ENCODE results near the gene KCNH5. TPM values are rescaled to one million over a fixed set of nuclear protein-coding genes. Genes with fewer than 3 reads are reported as not detected.

The KCNH5 gene
- total and polyA plus RNA-seq, 4 donors: not detected

DNA sequence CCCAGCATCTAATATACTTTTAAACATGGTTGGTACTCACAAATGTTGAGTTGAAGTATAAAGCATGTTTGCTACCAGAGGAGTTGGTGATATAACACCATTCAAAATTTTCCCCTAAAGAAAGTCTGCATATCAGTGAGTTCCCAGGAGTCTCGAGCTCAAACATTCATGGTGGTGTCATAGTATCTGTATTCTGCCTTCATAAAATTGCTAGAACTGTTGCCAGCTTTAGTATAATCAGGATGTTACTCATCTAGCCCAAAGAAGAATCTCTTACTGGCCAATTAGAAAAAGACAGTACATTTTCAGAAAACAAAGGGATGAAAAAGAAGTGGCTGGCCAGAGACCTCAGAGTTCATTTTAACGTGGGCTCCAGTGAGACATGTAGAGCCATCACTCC lies 374.7 kb downstream of the KCNH5 start:
- Histone ChIP-seq H3K4me3 (ENCODE audit: low read depth in 1 of 3, low read length in 3 of 3) (no peak overlapping the region), H3K36me3 (ENCODE audit: control insufficient read depth in 4 of 4, insufficient read depth in 3 of 4, low read depth in 1 of 4, low read length in 3 of 4) (no peaks in the 10 kb centered on the region), H3K4me1 (ENCODE audit: control insufficient read depth in 4 of 4, insufficient read depth in 4 of 4, low read length in 3 of 4) (no peaks in the 10 kb centered on the region), H3K27me3 (ENCODE audit: control insufficient read depth in 4 of 4, insufficient read depth in 4 of 4, low read length in 3 of 4) (no peaks in the 10 kb centered on the region), H3K9me3 (ENCODE audit: control insufficient read depth in 4 of 4, low read length in 3 of 4) (no peaks in the 10 kb centered on the region), H3K27ac (ENCODE audit: low read depth in 1 of 2, low read length in 2 of 2) (no peak overlapping the region), H3K9ac (ENCODE audit: low read depth in 1 of 2, low read length in 2 of 2) (no peak overlapping the region)
- no peak for DNase-seq (ENCODE audit: low spot score)
- WGBS: 59% methylated on average over 2 of the region's 2 CpGs
- TF ChIP-seq TAF1 (conservative IDR thresholded peaks at IDR 0.05): no peak
- TF ChIP-seq RAD21 (IDR thresholded peaks at IDR 0.05): no peak
- no peak for TF ChIP-seq RXRA (IDR thresholded peaks at IDR 0.05)
- no peak for TF ChIP-seq REST (IDR thresholded peaks at IDR 0.05)
- TF ChIP-seq EGR1 (IDR thresholded peaks at IDR 0.05; ENCODE audit: low read depth in 2 of 2): no peak
- TF ChIP-seq FOXA1 (IDR thresholded peaks at IDR 0.05): no peak
- TF ChIP-seq ZBTB33 (IDR thresholded peaks at IDR 0.05): no peak
- TF ChIP-seq SP1 (IDR thresholded peaks at IDR 0.05): no peak
- TF ChIP-seq HNF4G (IDR thresholded peaks at IDR 0.05): no peak
- TF ChIP-seq, protein P1, sequence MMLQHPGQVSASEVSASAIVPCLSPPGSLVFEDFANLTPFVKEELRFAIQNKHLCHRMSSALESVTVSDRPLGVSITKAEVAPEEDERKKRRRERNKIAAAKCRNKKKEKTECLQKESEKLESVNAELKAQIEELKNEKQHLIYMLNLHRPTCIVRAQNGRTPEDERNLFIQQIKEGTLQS (IDR thresholded peaks at IDR 0.05): no peak
- no peak for TF ChIP-seq HNF4A (conservative IDR thresholded peaks at IDR 0.05)
- TF ChIP-seq NR2F2 (IDR thresholded peaks at IDR 0.05): no peak
- TF ChIP-seq, protein P2, sequence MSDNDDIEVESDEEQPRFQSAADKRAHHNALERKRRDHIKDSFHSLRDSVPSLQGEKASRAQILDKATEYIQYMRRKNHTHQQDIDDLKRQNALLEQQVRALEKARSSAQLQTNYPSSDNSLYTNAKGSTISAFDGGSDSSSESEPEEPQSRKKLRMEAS (IDR thresholded peaks at IDR 0.05): no peak
- TF ChIP-seq CTCF (IDR thresholded peaks at IDR 0.05; ENCODE audit: low read depth, low read length, missing input control): no peak
- no peak for TF ChIP-seq YY1 (IDR thresholded peaks at IDR 0.05)
- no peak for TF ChIP-seq GABPA (IDR thresholded peaks at IDR 0.05 in 1 of 2, conservative IDR thresholded peaks at IDR 0.05 in 1 of 2)

- Histone ChIP-seq H3K9ac (ENCODE audit: low read depth in 1 of 2, low read length in 2 of 2) (no peak overlapping the region), H3K4me1 (ENCODE audit: control insufficient read depth in 4 of 4, insufficient read depth in 4 of 4, low read length in 3 of 4) (no peaks in the 10 kb centered on the region), H3K36me3 (ENCODE audit: control insufficient read depth in 4 of 4, insufficient read depth in 3 of 4, low read depth in 1 of 4, low read length in 3 of 4) (no peaks in the 10 kb centered on the region), H3K4me3 (ENCODE audit: low read depth in 1 of 3, low read length in 3 of 3) (no peak overlapping the region), H3K27ac (ENCODE audit: low read depth in 1 of 2, low read length in 2 of 2) (no peak overlapping the region), H3K9me3 (ENCODE audit: control insufficient read depth in 4 of 4, low read length in 3 of 4) (no peaks in the 10 kb centered on the region), H3K27me3 (ENCODE audit: control insufficient read depth in 4 of 4, insufficient read depth in 4 of 4, low read length in 3 of 4) (no peaks in the 10 kb centered on the region)
- TF ChIP-seq, protein P2 (IDR thresholded peaks at IDR 0.05): no peak
- no peak for TF ChIP-seq TAF1 (conservative IDR thresholded peaks at IDR 0.05)
- no peak for TF ChIP-seq FOXA1 (IDR thresholded peaks at IDR 0.05)
- TF ChIP-seq FOXA2 (IDR thresholded peaks at IDR 0.05): no peak
- no peak for TF ChIP-seq JUND (IDR thresholded peaks at IDR 0.05)
- TF ChIP-seq ZBTB33 (IDR thresholded peaks at IDR 0.05): no peak
- no peak for TF ChIP-seq HNF4G (IDR thresholded peaks at IDR 0.05)
- no peak for TF ChIP-seq SP1 (IDR thresholded peaks at IDR 0.05)
- TF ChIP-seq RAD21 (IDR thresholded peaks at IDR 0.05): no peak
- no peak for TF ChIP-seq GABPA (IDR thresholded peaks at IDR 0.05 in 1 of 2, conservative IDR thresholded peaks at IDR 0.05 in 1 of 2)
- 84% methylated on average over 4 of the region's 4 CpGs for WGBS
- no peak for DNase-seq (ENCODE audit: low spot score)
Measured at GRCh38 chr14:62667421-62667914, 377.8 kb downstream of the KCNH5 start.

Measured in liver (tissue), 9 donors.